ENCODE measurements around the gene GNPDA2. TPM values are rescaled to one million over a fixed set of nuclear protein-coding genes. Genes with fewer than 3 reads are reported as not detected.

Gene GNPDA2
- total and polyA plus RNA-seq, 4 donors, result 13.5 to 28.1 (median 18.9) TPM

GRCh38 chr4:44716597-44716996, 9.8 kb downstream of the GNPDA2 start:
- Histone ChIP-seq H3K4me1 (ENCODE audit: control insufficient read depth in 1 of 2, insufficient read depth in 2 of 2, low read length in 2 of 2) (peaks cover 0 to 3% of the 10 kb centered on the region in 2 donors), H3K9me3 (ENCODE audit: control insufficient read depth, low read length) (no peaks in the 10 kb centered on the region), H3K36me3 (ENCODE audit: control insufficient read depth in 1 of 2, insufficient read depth in 2 of 2, low read length in 1 of 2) (no peaks in the 10 kb centered on the region), H3K4me3 (ENCODE audit: low read length in 2 of 2) (no peak overlapping the region), H3K27me3 (ENCODE audit: control insufficient read depth in 1 of 2, insufficient read depth in 2 of 2, low read length in 1 of 2) (no peaks in the 10 kb centered on the region), H3K27ac (ENCODE audit: low read depth in 1 of 2, low read length in 2 of 2) (no peak overlapping the region)
- intact Hi-C loops (cut with DNase I), result no loop called here
- 61 to 67% methylated on average over 5 of the region's 5 CpGs for WGBS, 2 donors
- no peak for ATAC-seq (ENCODE audit: low FRiP score)
- no peak for DNase-seq

GRCh38 chr4:44713125-44713524, 13.2 kb downstream of the GNPDA2 start:
- H3K4me3 ChIP-seq (ENCODE audit: low read length in 2 of 2), result no peak overlapping the region
- H3K27me3 ChIP-seq (ENCODE audit: control insufficient read depth in 1 of 2, insufficient read depth in 2 of 2, low read length in 1 of 2), result no peaks in the 10 kb centered on the region
- peak overlapping the region in 1 of 2 donors; percentile 43 for H3K27ac ChIP-seq (ENCODE audit: low read depth in 1 of 2, low read length in 2 of 2)
- peaks cover 0 to 3% of the 10 kb centered on the region in 2 donors for H3K4me1 ChIP-seq (ENCODE audit: control insufficient read depth in 1 of 2, insufficient read depth in 2 of 2, low read length in 2 of 2)
- H3K36me3 ChIP-seq (ENCODE audit: control insufficient read depth in 1 of 2, insufficient read depth in 2 of 2, low read length in 1 of 2), result no peaks in the 10 kb centered on the region
- H3K9me3 ChIP-seq (ENCODE audit: control insufficient read depth, low read length), result no peaks in the 10 kb centered on the region
- WGBS, 2 donors, result 22 to 23% methylated on average over 1 of the region's 1 CpG
- ATAC-seq (ENCODE audit: low FRiP score) (no peak), DNase-seq (no peak)
- intact Hi-C loops (cut with DNase I), result no loop called here

- H3K4me3 ChIP-seq (ENCODE audit: low read length in 2 of 2), result no peak overlapping the region
- no peak for DNase-seq
- no peak overlapping the region for H3K27ac ChIP-seq (ENCODE audit: low read depth in 1 of 2, low read length in 2 of 2)
- intact Hi-C loops (cut with DNase I), result no loop called here
- no peaks in the 10 kb centered on the region for H3K27me3 ChIP-seq (ENCODE audit: control insufficient read depth in 1 of 2, insufficient read depth in 2 of 2, low read length in 1 of 2)
- no peaks in the 10 kb centered on the region for H3K4me1 ChIP-seq (ENCODE audit: control insufficient read depth in 1 of 2, insufficient read depth in 2 of 2, low read length in 2 of 2)
- ATAC-seq (ENCODE audit: low FRiP score), result no peak
- no peaks in the 10 kb centered on the region for H3K9me3 ChIP-seq (ENCODE audit: control insufficient read depth, low read length)
- 71 to 72% methylated on average over 4 of the region's 4 CpGs for WGBS, 2 donors
- H3K36me3 ChIP-seq (ENCODE audit: control insufficient read depth in 1 of 2, insufficient read depth in 2 of 2, low read length in 1 of 2), result no peaks in the 10 kb centered on the region
Measured at GRCh38 chr4:44704673-44705072, 21.7 kb downstream of the GNPDA2 start.

- 76 to 78% methylated on average over 2 of the region's 2 CpGs for WGBS, 2 donors
- Histone ChIP-seq H3K9me3 (ENCODE audit: control insufficient read depth, low read length) (no peaks in the 10 kb centered on the region), H3K36me3 (ENCODE audit: control insufficient read depth in 1 of 2, insufficient read depth in 2 of 2, low read length in 1 of 2) (no peaks in the 10 kb centered on the region), H3K4me1 (ENCODE audit: control insufficient read depth in 1 of 2, insufficient read depth in 2 of 2, low read length in 2 of 2) (no peaks in the 10 kb centered on the region), H3K27me3 (ENCODE audit: control insufficient read depth in 1 of 2, insufficient read depth in 2 of 2, low read length in 1 of 2) (no peaks in the 10 kb centered on the region), H3K4me3 (ENCODE audit: low read length in 2 of 2) (no peak overlapping the region), H3K27ac (ENCODE audit: low read depth in 1 of 2, low read length in 2 of 2) (no peak overlapping the region)
- ATAC-seq (ENCODE audit: low FRiP score), result no peak
- no peak for DNase-seq
- intact Hi-C loops (cut with DNase I), result no loop called here
Measured at GRCh38 chr4:44701037-44701436, 25.3 kb downstream of the GNPDA2 start.

- Histone ChIP-seq H3K36me3 (ENCODE audit: control insufficient read depth in 1 of 2, insufficient read depth in 2 of 2, low read length in 1 of 2) (no peaks in the 10 kb centered on the region), H3K27me3 (ENCODE audit: control insufficient read depth in 1 of 2, insufficient read depth in 2 of 2, low read length in 1 of 2) (no peaks in the 10 kb centered on the region), H3K9me3 (ENCODE audit: control insufficient read depth, low read length) (no peaks in the 10 kb centered on the region), H3K4me3 (ENCODE audit: low read length in 2 of 2) (no peak overlapping the region), H3K4me1 (ENCODE audit: control insufficient read depth in 1 of 2, insufficient read depth in 2 of 2, low read length in 2 of 2) (no peaks in the 10 kb centered on the region), H3K27ac (ENCODE audit: low read depth in 1 of 2, low read length in 2 of 2) (no peak overlapping the region)
- ATAC-seq (ENCODE audit: low FRiP score) (no peak), DNase-seq (no peak)
- WGBS, 2 donors, result 96% methylated on average over 1 of the region's 1 CpG
- intact Hi-C loops (cut with DNase I), result no loop called here
Measured at GRCh38 chr4:44700427-44700826, 25.9 kb downstream of the GNPDA2 start.

GRCh38 chr4:44684648-44685047, 41.7 kb downstream of the GNPDA2 start:
- H3K27ac ChIP-seq (ENCODE audit: low read depth in 1 of 2, low read length in 2 of 2), result no peak overlapping the region
- WGBS, 2 donors, result 81 to 86% methylated on average over 1 of the region's 1 CpG
- peaks cover 0 to 2% of the 10 kb centered on the region in 2 donors for H3K36me3 ChIP-seq (ENCODE audit: control insufficient read depth in 1 of 2, insufficient read depth in 2 of 2, low read length in 1 of 2)

GRCh38 chr4:44679060-44679459, 47.3 kb downstream of the GNPDA2 start:
- H3K4me1 ChIP-seq (ENCODE audit: control insufficient read depth in 1 of 2, insufficient read depth in 2 of 2, low read length in 2 of 2), result no peaks in the 10 kb centered on the region
- peak overlapping the region; percentile 87 to 98 for H3K4me3 ChIP-seq (ENCODE audit: low read length in 2 of 2)
- 5 to 6% methylated on average over 3 of the region's 3 CpGs for WGBS, 2 donors
- ATAC-seq (ENCODE audit: low FRiP score) (no peak), DNase-seq (no peak)
- H3K36me3 ChIP-seq (ENCODE audit: control insufficient read depth in 1 of 2, insufficient read depth in 2 of 2, low read length in 1 of 2), result no peaks in the 10 kb centered on the region
- intact Hi-C loops (cut with DNase I), result loop anchor here in 1 of 2 donors (5.0 kb wide), 1 partner anchor 48 kb away; the partner anchor contains the start of gene GNPDA2
- H3K9me3 ChIP-seq (ENCODE audit: control insufficient read depth, low read length), result no peaks in the 10 kb centered on the region
- H3K27me3 ChIP-seq (ENCODE audit: control insufficient read depth in 1 of 2, insufficient read depth in 2 of 2, low read length in 1 of 2), result no peaks in the 10 kb centered on the region
- H3K27ac ChIP-seq (ENCODE audit: low read depth in 1 of 2, low read length in 2 of 2), result no peak overlapping the region

More at GRCh38 chr4:44684648-44685047, 41.7 kb downstream of the GNPDA2 start:
- no peak for ATAC-seq (ENCODE audit: low FRiP score)
- H3K4me1 ChIP-seq (ENCODE audit: control insufficient read depth in 1 of 2, insufficient read depth in 2 of 2, low read length in 2 of 2), result no peaks in the 10 kb centered on the region
- no peaks in the 10 kb centered on the region for H3K27me3 ChIP-seq (ENCODE audit: control insufficient read depth in 1 of 2, insufficient read depth in 2 of 2, low read length in 1 of 2)
- H3K9me3 ChIP-seq (ENCODE audit: control insufficient read depth, low read length), result no peaks in the 10 kb centered on the region
- no peak for DNase-seq
- intact Hi-C loops (cut with DNase I), result no loop called here
- no peak overlapping the region for H3K4me3 ChIP-seq (ENCODE audit: low read length in 2 of 2)

- peak within 1 kb of the TSS; percentile 87 to 98 for H3K4me3 ChIP-seq (ENCODE audit: low read length in 2 of 2)
- WGBS, 2 donors, result 0 to 1% methylated on average over 57 of the region's 57 CpGs
- peak within 1 kb of the TSS; percentile 44 to 88 for H3K27ac ChIP-seq (ENCODE audit: low read depth in 1 of 2, low read length in 2 of 2)
- H3K9me3 ChIP-seq (ENCODE audit: control insufficient read depth, low read length), result no peaks in the 10 kb centered on the region
- H3K4me1 ChIP-seq (ENCODE audit: control insufficient read depth in 1 of 2, insufficient read depth in 2 of 2, low read length in 2 of 2), result no peaks in the 10 kb centered on the region
- no peaks in the 10 kb centered on the region for H3K27me3 ChIP-seq (ENCODE audit: control insufficient read depth in 1 of 2, insufficient read depth in 2 of 2, low read length in 1 of 2)
- intact Hi-C loops (cut with DNase I), result loop anchor here in 1 of 2 donors (5.0 kb wide), 1 partner anchor 49 kb away; the partner anchor contains the start of gene GNPDA2
- H3K36me3 ChIP-seq (ENCODE audit: control insufficient read depth in 1 of 2, insufficient read depth in 2 of 2, low read length in 1 of 2), result no peaks in the 10 kb centered on the region
- ATAC-seq (ENCODE audit: low FRiP score) (peak; percentile 97), DNase-seq (peak; percentile 95)
Measured at GRCh38 chr4:44678094-44679041, 48.0 kb downstream of the GNPDA2 start, which contains the start of gene GUF1. Gene GUF1, plus strand, starts transcription at chr4:44678420. Its CDS starts 203 bp downstream, at chr4:44678623.
